Epidermal melanocyte (primary cell): ENCODE results near the gene FBXW5.

Source experiments
- DNase-seq: peaks from one replicate; pipeline ENCODE4 v3.0.0; 2011; ENCODE audit warnings: low spot score; ENCODE audit not compliant: insufficient read length

FBXW5 gene

DNA sequence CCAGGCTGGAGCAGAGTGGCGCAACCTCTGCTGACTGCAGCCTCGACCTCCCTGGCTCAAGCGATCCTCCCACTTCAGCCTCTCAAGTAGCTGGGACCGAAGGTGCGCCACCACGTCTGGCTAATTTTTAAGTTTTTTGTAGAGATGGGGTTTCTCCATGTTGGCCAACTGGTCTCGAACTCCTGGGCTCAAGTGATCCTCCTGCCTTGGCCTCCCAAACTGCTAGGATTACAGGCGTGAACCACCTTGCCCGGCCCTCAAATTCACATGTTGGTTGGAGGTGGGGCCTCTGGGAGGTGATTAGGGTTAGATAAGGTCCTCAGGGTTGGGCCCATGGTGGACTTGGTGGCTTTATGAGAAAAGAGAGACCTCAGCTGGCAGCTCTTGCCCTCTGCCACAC, 17.6 kb upstream of the FBXW5 start:
- DNase-seq: no peak

DNA sequence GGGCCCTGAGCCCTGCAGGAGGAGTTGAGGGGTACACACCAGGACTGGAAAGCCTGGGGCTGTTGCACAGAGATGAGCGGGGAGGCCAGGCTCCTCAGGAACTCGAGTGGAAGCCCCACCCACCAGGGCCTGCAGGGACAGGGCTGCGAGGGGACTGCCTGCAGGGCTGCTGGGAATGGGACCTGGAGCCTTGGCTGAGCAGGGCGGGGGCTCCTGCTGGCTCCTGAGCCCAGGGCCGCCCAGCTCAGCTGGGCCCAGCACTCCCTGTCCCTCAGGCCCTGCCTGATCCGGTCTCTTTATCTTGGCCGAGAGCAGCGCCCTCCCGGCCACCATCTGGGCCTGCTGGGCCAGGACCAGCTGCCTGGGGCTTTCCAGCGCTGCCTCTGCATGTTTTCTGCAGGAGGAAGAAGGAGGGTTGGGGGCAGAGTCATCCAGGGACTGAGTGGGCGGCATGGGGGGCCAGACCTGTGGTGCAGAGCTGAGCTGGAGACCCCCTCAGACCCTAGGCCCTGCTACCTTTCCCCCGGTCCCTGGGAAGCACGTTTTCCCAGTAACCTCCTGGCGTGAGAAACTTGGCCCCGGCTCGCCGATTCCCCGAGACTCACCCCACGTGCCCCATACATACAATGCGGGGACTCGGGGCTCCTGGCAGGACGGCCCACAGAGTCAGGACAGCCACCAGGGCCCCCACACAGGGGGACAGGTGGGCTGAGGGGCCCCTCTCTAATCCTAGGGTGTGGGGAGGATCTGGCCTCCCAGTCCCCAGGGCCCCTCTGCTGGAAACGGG, 16.9 kb upstream of the FBXW5 start:
- DNase-seq: no peak

DNA sequence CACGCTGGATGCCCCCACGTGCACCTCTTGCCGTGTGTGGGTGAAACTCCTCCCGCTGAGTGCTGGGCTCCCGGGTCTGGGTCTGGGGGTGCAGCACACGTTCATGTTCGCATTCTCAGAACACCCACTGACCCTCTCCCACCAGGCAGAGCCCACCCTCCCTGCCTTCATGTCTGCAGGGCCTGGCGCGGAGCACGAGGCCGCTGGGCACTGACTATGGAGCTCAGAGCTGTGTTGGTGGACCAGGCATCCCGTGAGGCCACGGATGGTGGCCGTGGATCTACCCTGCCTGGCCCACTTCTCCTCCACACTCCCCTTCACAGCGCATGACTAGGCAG, 16.4 kb upstream of the FBXW5 start:
- DNase-seq: no peak

DNA sequence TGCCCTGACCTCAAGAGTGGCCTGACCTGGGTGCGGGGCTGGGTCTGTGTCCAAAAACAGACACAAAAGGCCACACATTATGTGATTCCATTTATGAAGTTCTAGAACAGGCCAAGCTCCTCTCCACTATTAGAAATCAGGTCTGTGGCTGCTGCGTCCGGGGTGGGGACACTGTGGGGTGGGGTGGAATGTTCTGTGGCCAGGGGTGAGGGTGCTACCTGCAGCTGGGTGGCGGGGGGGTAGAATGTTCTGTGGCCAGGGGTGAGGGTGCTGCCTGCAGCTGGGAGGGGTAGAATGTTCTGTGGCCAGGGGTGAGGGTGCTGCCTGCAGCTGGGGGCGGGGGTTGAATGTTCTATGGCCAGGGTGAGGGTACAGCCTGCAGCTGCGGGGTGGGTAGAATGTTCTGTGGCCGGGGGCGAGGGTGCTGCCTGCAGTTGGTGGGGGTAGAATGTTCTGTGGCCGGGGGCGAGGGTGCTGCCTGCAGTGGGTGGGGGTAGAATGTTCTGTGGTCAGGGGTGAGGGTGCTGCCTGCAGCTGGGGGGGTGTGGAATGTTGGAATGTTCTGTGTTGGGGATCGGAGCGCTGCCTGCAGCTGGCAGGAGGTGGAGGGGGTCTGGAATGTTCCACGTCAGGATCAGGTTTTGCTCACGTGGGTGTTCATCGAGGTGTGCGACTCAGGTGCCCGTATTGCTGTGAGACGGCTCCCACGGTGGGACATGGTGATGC, 15.8 kb upstream of the FBXW5 start:
- DNase-seq: no peak

DNA sequence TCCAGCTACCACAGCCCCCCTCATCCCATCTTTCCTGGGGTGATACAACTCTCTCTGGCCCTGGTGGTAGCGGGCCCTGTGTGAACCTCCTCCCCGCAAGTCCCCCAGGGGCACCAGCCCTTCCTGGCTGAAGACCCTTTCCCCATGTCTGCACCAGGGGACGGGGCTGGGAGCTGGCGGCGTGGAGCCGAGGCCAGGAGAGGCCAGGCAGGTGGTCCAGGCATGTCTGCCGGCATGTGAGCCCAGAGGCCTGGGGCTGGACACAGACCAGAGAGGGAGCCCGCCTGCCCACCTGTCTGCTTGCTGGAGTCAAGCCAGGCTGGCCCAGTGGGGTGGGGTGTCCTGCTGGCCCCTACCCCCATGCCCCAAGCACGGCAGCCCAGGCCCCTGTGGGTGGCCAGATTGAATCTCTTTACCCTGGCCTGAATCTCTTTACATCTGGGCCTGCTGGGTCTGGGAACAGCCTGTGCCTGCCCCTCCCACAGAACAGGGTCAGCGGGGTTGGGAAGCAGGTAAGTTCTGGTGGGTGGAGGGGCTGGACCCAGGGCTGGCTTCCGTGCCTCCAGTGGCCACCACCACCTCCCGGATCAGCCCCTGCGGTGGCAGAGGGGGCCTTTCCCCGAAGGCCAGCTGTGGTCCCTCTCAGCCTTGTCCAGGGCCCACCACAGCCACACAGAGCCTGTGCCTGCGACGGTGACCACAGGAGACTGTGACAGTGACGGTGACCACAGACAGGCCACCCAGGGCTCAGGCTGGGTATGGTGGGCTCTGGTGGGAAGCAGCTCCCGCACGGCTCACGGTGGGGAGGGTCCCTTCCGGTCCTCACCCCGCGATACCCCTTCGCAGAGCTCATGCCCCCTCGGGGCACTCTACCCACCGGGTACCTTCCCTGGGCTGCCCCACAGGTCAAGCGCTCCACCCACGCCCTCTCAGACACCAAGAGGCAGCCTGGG, 14.6 kb upstream of the FBXW5 start:
- no peak for DNase-seq

DNA sequence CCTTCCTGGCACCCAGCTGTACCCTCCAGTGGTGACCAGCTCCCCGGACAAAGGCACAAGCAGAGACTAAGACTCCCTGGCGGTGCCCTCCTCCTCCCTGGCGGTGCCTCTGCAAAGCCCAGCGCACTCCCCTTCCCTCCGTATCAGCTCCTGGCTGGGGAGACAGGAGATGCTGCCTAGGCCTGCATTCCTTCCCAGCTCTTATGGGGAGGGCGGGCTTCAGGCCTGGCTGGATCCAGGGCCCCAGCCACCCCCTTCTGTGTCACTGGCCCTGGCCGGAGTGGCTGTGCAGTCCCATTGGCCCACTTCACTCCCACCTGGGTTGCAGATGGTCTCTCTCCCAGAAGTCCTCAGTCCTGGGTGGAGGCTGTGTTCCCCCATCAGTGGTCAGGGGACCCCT, 13.9 kb upstream of the FBXW5 start:
- DNase-seq: no peak

DNA sequence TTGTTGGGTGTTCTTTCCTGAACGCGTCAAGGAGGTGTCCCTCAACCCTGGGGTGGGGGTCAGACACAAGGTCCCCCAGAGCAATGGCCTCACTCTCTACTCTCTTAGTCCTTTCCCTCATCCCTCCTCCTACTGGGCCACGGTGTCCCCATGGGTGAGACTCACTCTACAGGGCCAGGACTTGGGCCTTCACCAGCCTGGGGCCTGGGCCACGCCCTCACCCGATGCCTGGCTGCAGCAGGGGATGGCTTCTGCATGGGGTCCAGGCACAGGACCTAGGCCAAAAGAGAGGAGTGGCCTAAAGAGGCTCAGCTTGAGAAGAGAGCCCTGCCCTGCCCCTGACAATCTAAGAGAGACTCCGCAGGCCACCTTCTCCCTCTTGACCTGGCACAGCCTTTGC, 13.4 kb upstream of the FBXW5 start:
- DNase-seq: no peak

DNA sequence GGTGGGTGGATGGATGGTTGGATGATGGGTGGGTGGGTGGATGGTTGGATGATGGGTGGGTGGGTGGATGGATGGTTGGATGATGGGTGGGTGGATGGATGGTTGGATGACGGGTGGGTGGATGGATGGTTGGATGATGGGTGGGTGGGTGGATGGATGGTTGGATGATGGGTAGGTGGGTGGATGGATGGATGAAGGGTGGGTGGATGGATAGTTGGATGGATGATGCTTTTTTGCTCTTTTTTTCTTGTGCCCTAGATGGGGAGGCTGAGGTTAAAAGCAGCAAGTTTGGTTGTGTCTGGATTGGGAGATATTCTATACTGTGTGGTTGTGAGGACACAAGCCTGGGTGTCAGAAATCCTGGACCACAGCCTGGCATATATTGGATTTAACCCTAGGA, 12.9 kb upstream of the FBXW5 start:
- no peak for DNase-seq

DNA sequence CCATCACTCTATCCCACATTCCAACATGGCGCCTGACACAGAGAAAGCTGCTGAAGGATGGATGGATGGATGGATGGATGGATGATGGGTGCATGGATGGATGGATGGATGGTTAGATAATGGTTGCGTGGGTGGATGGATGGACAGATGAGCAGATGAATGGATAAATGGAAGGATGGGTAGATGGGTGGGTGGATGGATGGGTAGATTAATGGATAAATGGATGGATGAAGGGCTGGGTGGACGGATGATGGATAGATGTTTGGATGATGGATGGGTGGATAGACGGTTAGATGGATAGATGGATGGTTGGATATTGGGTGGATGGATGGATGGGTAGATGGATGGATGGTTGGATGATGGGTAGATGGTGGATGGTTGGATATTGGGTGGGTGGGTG, 12.1 kb upstream of the FBXW5 start:
- DNase-seq: no peak

DNA sequence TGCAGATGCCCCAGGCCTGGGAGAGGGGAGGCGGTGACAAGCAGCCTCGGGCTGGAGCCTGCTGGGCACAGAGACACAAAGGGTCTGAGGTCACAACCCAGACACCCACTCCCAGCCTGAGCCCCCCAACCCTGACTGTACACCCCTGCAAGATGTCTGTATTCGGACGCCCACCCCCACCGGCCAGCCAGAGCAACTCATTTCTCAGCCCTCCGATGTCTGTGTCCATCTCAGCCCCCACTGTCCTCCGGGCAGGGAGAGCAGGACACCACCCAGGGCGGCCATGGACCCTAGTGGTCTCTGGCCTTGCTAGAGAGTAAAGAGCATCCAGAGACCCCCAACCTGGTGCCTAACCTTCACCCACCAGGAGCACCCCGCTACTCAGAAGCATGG, 11.4 kb upstream of the FBXW5 start:
- DNase-seq: no peak

DNA sequence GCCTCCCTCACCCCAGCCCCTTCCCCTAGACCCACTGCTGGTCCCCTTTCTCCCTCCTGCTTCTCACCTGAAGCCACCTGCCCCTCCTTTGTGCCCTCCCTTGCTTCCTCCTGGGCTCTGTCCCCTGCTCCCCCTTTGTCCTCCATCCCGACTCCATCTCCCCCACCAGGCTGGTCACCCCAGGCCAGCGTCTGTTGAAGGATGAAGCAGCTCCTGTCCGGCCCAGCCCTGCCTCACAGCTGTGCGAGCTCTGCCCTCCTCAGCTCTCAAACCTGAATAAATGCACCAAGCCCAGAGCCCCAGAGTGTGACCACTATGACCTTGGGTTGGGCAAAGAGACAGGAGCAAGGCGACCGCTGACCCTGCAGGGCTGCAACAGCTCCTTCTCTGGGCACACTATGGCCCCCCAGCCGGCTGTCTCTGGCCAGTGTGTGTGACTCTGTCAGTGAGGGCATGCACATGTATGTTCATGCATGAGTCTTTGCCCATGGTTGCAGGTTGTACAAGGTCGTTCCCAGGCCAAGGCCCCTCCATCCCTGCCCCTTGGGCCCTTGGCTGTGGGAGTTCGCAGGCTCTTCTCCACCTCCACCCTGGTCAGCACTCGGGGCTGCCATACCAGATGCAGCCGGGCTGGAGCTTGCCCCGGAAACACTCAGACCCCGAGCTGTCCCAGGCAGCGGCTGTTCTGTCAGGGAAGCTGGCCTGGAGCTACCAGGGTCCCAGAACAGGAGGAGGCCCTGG, 10.8 kb upstream of the FBXW5 start:
- no peak for DNase-seq

DNA sequence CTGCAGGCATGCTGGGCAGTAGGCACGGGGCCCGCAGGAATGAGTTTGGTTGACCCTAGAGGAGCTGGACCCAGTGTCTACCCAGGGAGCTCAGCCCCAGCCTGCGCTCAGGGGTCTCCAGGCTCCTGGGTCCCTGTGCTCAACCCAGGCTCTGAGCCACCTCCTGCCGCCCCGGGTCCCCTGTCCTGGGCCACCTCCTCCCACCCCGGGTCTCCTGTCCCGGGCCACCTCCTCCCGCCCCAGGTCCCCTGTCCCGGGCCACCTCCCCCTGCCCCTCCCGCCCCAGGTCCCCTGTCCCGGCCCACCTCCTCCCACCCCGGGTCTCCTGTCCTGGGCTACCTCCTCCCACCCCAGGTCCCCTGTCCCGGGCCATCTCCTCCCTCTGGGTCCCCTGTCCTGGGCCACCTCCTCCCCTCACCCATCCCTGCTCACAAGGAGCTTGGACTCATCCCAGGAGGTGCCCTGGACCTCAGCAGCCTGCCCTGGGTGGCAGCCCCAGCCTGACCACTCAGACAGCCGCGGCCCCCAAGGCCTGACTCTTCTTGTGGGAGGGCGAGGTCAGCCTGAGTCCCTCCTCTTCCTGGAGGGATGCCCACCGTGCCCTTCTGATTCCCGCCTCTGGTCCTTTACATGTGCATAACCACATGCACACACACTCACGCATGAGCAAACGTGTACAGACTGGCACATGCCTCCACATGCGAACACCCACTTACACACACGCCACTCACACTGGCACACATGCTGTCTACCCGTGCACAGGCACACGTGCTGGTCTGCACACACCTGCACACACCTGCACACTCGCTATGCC, 9.9 kb upstream of the FBXW5 start:
- no peak for DNase-seq

DNA sequence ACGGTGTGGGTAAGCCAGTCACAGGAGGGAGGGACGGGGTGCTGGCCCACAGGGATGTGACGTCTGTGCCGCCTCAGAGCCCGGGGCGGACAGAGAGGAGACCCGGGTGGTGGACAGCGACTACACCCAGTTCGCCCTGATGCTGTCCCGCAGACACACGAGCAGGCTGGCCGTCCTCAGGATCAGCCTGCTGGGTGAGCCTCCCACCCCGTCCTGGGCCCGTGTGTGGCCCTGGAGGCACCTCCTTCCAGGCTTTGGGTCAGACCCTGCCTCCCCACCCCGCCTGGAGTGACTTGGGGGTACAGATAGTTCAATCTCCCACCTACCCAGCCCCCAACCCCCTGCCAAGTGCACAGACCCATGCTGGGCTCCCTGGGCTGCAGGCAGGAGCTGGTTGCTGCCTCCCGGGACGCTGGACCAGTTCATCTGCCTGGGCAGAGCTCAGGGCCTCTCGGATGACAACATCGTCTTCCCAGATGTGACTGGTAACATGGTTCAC, 9.3 kb upstream of the FBXW5 start:
- no peak for DNase-seq

DNA sequence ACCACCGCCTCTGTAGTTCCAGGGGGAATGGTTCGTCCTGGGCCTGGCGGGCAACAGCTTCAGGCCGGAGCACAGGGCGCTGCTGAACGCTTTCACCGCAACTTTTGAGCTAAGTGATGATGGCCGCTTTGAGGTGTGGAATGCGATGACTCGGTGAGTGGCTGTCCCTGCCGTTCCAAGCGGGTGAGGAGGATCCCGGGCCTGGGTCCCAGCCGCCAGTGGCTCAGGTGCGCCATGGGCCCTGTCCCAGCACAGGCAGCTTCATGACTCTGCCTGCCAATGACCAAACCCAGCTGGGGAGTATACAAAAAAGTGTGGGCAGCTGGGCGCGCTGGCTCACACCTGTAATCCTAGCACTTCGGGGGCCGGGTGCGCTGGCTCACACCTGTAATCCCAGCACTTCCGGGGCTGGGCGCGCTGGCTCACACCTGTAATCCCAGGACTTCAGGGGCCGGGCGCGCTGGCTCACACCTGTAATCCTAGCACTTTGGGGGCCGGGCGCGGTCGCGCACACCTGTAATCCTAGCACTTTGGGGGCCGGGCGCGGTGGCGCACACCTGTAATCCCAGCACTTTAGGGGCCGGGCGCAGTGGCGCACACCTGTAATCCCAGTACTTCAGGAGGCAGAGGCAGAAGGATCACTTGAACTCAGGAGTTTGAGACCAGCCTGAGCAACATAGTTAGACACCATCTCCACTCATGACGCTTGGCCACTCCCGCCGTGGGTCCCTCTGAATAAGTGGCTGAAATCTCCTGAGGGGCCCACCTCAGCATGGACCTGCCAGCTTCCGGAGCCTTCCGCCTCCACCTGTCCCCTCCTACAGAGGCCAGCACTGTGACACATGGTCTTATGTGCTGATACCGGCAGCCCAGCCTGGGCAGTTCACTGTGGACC, 8.6 kb upstream of the FBXW5 start:
- no peak for DNase-seq

DNA sequence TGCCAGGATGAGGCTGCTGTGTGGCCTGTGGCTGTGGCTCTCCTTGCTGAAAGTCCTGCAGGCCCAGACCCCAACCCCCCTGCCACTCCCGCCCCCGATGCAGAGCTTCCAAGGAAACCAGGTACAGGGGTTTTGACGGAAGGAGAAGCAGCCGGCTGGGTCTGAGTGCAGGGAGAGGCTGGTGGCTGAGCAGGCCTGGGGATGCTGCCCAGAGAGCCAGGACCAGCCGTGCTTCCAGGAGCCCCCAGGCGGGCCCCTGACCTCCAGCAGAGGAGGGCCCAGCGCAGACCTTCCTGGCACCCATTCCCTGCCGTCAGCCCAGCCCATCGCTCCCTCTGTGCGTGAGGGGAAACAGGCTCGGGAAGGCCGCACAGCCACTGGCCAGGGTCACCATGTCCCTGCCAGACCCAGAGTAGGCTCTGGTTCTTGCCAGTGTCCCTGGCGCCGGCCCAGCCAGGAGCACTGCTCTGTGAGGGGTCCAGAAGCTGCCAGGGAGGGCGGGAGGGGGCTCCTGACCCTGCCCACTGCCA, 7.8 kb upstream of the FBXW5 start:
- no peak for DNase-seq

DNA sequence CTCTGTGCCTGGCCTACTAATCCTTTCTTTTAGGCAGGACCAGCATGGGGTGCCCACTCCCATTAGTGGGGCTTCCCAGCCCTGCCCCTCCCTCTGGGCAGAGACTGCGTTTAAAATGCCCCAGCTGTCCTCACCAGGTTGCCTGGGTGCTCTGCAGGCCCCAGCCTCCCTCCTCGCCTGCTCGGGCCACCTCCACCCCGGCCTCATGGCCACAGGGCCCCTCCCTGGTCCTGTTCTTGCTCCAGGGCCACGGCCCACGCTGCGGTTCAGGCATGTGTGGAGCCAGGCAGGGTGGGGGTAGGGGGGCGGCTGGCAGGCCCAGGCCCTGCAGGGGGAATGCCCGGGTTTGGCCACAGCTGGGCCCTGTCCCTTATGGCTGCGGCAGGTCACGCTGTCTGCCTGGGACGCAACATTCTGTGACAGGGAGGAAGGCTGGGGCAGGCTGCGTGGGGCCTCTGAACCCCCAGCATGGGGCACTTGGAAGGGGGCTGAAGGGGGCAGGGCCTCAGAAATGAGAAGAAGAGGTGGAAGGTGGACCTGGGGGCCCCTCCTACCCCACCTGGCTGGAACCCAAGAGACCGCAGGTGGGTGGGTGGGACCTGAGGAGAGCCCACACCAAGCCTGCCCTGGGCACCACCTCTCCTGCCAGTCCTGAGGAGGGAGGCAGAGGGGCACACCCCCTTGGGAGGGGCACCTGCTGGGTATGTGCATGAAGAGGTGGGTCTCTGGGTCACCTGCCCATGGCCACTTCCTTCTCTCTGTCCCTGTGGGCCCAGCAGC, 7.2 kb upstream of the FBXW5 start, which contains the start of gene LCN12:
Gene LCN12 (plus strand): TSS at position 733 of the 780 bp plus-strand sequence. CDS start 55 bp downstream, outside the sequence.
- no peak for DNase-seq

DNA sequence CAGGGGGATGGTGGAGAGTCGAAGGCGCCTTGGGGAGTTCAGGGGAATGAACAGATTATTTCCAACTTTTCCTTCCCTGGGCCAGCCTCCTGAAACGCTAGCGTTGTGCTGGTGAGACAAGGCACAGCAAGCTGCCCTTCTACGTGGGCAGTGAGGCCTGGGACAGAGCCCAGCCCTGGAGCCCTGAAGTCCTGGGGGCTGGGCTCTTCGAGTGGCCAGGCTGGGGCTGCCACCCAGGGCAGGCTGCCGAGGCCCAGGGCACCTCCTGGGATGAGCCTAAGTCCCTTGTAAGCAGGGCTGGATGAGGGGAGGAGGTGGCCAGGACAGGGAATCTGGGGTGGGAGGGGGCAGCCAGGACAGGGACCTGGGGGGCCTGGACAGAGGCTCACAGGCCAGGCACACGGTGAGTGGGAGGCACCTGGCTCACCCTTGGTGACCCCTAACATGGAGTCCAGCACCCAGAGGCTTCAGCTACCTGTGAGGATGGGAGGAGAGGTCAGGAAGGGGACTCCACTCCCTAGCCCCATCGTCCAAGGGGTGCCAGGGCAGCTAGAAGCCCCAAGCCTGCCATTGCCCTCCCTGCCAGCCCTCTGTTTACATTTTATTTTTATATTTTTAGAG, 6.2 kb upstream of the FBXW5 start:
- no peak for DNase-seq
